CD14-positive monocyte (primary cell): Measurements from ENCODE around the gene ECSCR. TPM values are rescaled to one million over a fixed set of nuclear protein-coding genes. Genes with fewer than 3 reads are reported as not detected.

Experiments
- DNase-seq, 3 donors: peaks; one replicate each; pipeline ENCODE4 v3.0.0-alpha.2; 2011 to 2022
- H2AFZ ChIP-seq: 2 replicates; pipeline ENCODE4 v1.6.0; 2012; ENCODE audit warnings: mild to moderate bottlenecking, low read depth, low read length, inconsistent platforms; ENCODE audit not compliant: insufficient read depth, poor library complexity, severe bottlenecking
- H3K27ac ChIP-seq, 2 donors: 1 replicate in 1 of 2; 2 replicates in 1 of 2; pipeline ENCODE4 v1.5.1; 2012 to 2013; ENCODE audit warnings: low read length in 2 of 2, control low read depth in 1 of 2, inconsistent platforms in 1 of 2, low read depth in 1 of 2, mild to moderate bottlenecking in 1 of 2
- H3K27me3 ChIP-seq, 2 donors: one replicate each; pipeline versions ENCODE4 v1.6.0 to v1.6.1; 2011 to 2013; ENCODE audit warnings: low read length in 2 of 2; ENCODE audit not compliant: control insufficient read depth in 2 of 2, insufficient read depth in 2 of 2
- H3K36me3 ChIP-seq, 2 donors: replicated peaks in 1 of 2; 1 replicate in 1 of 2; 2 replicates in 1 of 2; pipeline versions ENCODE4 v1.5.1 to v1.6.1; 2012 to 2013; ENCODE audit warnings: low read length in 2 of 2, control low read depth in 1 of 2, inconsistent platforms in 1 of 2, mild to moderate bottlenecking in 1 of 2; ENCODE audit not compliant: insufficient read depth in 2 of 2, control insufficient read depth in 1 of 2
- H3K4me1 ChIP-seq, 2 donors: 1 replicate in 1 of 2; 2 replicates in 1 of 2; pipeline versions ENCODE4 v1.5.1 to v1.6.1; 2012 to 2013; ENCODE audit warnings: low read length in 2 of 2, control low read depth in 1 of 2, inconsistent platforms in 1 of 2, mild to moderate bottlenecking in 1 of 2, moderate library complexity in 1 of 2; ENCODE audit not compliant: insufficient read depth in 2 of 2, control insufficient read depth in 1 of 2
- H3K4me2 ChIP-seq: replicated peaks from 2 replicates; pipeline ENCODE3; 2012; ENCODE audit warnings: low read length, moderate library complexity, mild to moderate bottlenecking; ENCODE audit not compliant: poor library complexity, severe bottlenecking; ENCODE audit errors: extremely low read depth
- H3K4me3 ChIP-seq, 3 experiments: fragments of 200-600 bp in 1 of 3; sonication (generic) in 1 of 3; replicated peaks in 1 of 3; 1 replicate in 2 of 3; 2 replicates in 1 of 3; pipeline ENCODE4 v1.5.1; 2011 to 2013; ENCODE audit warnings: low read length in 3 of 3, mild to moderate bottlenecking in 3 of 3, control low read depth in 2 of 3, low read depth in 2 of 3, inconsistent platforms in 1 of 3, moderate library complexity in 1 of 3
- H3K79me2 ChIP-seq: 2 replicates; pipeline ENCODE4 v1.6.0; 2012; ENCODE audit warnings: mild to moderate bottlenecking, control low read depth, inconsistent platforms, low read length, moderate library complexity; ENCODE audit not compliant: insufficient read depth
- H3K9ac ChIP-seq: 2 replicates; pipeline ENCODE4 v1.6.0; 2017; ENCODE audit warnings: low read length, mild to moderate bottlenecking; ENCODE audit not compliant: insufficient read depth, poor library complexity, severe bottlenecking
- H3K9me3 ChIP-seq, 2 donors: replicated peaks in 1 of 2; 1 replicate in 1 of 2; 2 replicates in 1 of 2; pipeline versions ENCODE4 v1.5.1 to v1.6.1; 2012 to 2013; ENCODE audit warnings: low read length in 2 of 2, control low read depth in 1 of 2; ENCODE audit not compliant: control insufficient read depth in 1 of 2, insufficient read depth in 1 of 2
- H4K20me1 ChIP-seq: 2 replicates; pipeline ENCODE4 v1.6.0; 2012; ENCODE audit warnings: mild to moderate bottlenecking, low read length, control low read depth, moderate library complexity; ENCODE audit not compliant: insufficient read depth
- H3K27ac Mint-ChIP-seq, 7 donors: one replicate each; pipeline ENCODE4 v1.8.0; 2020; ENCODE audit warnings: mild to moderate bottlenecking in 7 of 7, mixed read lengths in 7 of 7, moderate library complexity in 6 of 7, inconsistent platforms in 2 of 7
- H3K27me3 Mint-ChIP-seq, 3 donors: one replicate each; pipeline ENCODE4 v1.8.0; 2021 to 2022; ENCODE audit warnings: low read depth in 3 of 3, mild to moderate bottlenecking in 3 of 3, mixed read lengths in 3 of 3, moderate library complexity in 3 of 3, inconsistent platforms in 1 of 3
- H3K36me3 Mint-ChIP-seq, 2 donors: one replicate each; pipeline ENCODE4 v1.8.0; 2020; ENCODE audit warnings: mixed read lengths in 2 of 2, inconsistent platforms in 1 of 2, mild to moderate bottlenecking in 1 of 2
- H3K4me1 Mint-ChIP-seq: one replicate; pipeline ENCODE4 v1.8.0; 2020; ENCODE audit warnings: mild to moderate bottlenecking, mixed read lengths
- H3K4me3 Mint-ChIP-seq, 2 donors: one replicate each; pipeline ENCODE4 v1.8.0; 2020; ENCODE audit warnings: mild to moderate bottlenecking in 2 of 2, mixed read lengths in 2 of 2, moderate library complexity in 1 of 2
- H3K9me3 Mint-ChIP-seq, 7 donors: one replicate each; pipeline ENCODE4 v1.8.0; 2020 to 2022; ENCODE audit warnings: mixed read lengths in 7 of 7, mild to moderate bottlenecking in 6 of 7, moderate library complexity in 6 of 7, inconsistent platforms in 2 of 7
- CTCF ChIP-seq: fragments of 200-600 bp; IDR thresholded peaks from one replicate; pipeline ENCODE4 v1.8.0; 2022; ENCODE audit warnings: antibody characterized with exemption, mild to moderate bottlenecking
- WGBS: methylation state at CpG from one replicate; pipeline ENCODE4 v1.1.5; 2013; ENCODE audit warnings: missing lambda C conversion rate; ENCODE audit not compliant: insufficient coverage; 5-methylcytosine and 5-hydroxymethylcytosine counted together
- intact Hi-C, 2 donors: fragments of 100-400 bp; cut with micrococcal nuclease; formaldehyde crosslinking; loops; one replicate each; pipeline versions ENCODE4 v1.15.0 to v1.15.1; 2023
- polyA plus RNA-seq, 3 donors: library from polyadenylated mRNA; depleted of rRNA in 1 of 3; unstranded in 2 of 3; stranded (reverse) in 1 of 3; fragments of 300-500 nt in 2 of 3; fragments of >200 nt in 1 of 3; fragmentation: Illumina TruSeq in 2 of 3; gene quantifications; 1 replicate in 2 of 3; 2 replicates in 1 of 3; pipeline ENCODE4 v1.2.3, GENCODE V29; 2012 to 2021

The ECSCR gene
- polyA plus RNA-seq, 3 donors = not detected

- Histone ChIP-seq H3K9me3 (no peaks in the 10 kb centered on the region), H4K20me1 (peaks cover 35% of the 10 kb centered on the region), H3K79me2 (peaks cover 48% of the 10 kb centered on the region), H3K36me3 (peaks cover 19 to 21% of the 10 kb centered on the region in 2 donors), H2AFZ (peak within 1 kb of the TSS; percentile 83), H3K9ac (peak within 1 kb of the TSS; percentile 73), H3K27me3 (no peaks in the 10 kb centered on the region), H3K4me2 (peak within 1 kb of the TSS; percentile 98), H3K4me1 (peaks cover 69 to 77% of the 10 kb centered on the region in 2 donors), H3K27ac (peak within 1 kb of the TSS; percentile 91 to 92), H3K4me3 (peak within 1 kb of the TSS; percentile 51 to 85 (median 81))
- WGBS = 0% methylated on average over 6 of the region's 19 CpGs
- H3K4me3 Mint-ChIP-seq = peak within 1 kb of the TSS; percentile 88 to 97
- intact Hi-C loops = no loop called here
- peaks cover 24 to 30% of the 10 kb centered on the region in 2 donors for H3K36me3 Mint-ChIP-seq
- H3K9me3 Mint-ChIP-seq = no peaks in the 10 kb centered on the region
- DNase-seq = peak; percentile 71 to 86 (median 84)
- no peaks in the 10 kb centered on the region for H3K27me3 Mint-ChIP-seq
- peak within 1 kb of the TSS; percentile 91 to 99 (median 96) for H3K27ac Mint-ChIP-seq
- TF ChIP-seq CTCF = no peak
- H3K4me1 Mint-ChIP-seq = peaks cover 72% of the 10 kb centered on the region
These were observed 19.7 kb upstream of the ECSCR start, which contains the start of gene STING1 for GRCh38 chr5:139482050-139482889. Gene STING1, minus strand, starts transcription at chr5:139482758. Its CDS starts 1,054 bp downstream, at chr5:139481704.

GRCh38 chr5:139481580-139482049 lies 19.1 kb upstream of the ECSCR start:
- H3K27ac Mint-ChIP-seq = peak overlapping the region; percentile 91 to 99 (median 96)
- intact Hi-C loops = no loop called here

More at GRCh38 chr5:139481580-139482049, 19.1 kb upstream of the ECSCR start:
- H3K9me3 Mint-ChIP-seq = no peaks in the 10 kb centered on the region
- no peaks in the 10 kb centered on the region for H3K27me3 ChIP-seq
- no peaks in the 10 kb centered on the region for H3K9me3 ChIP-seq
- 0% methylated on average over 2 of the region's 5 CpGs for WGBS
- H3K4me3 ChIP-seq = peak overlapping the region; percentile 51 to 85 (median 81)
- peak overlapping the region; percentile 73 for H3K9ac ChIP-seq
- peaks cover 25 to 36% of the 10 kb centered on the region in 2 donors for H3K36me3 Mint-ChIP-seq
- peak; percentile 26 for TF ChIP-seq CTCF
- peaks cover 75% of the 10 kb centered on the region for H3K4me1 Mint-ChIP-seq
- no peaks in the 10 kb centered on the region for H3K27me3 Mint-ChIP-seq
- peaks cover 54% of the 10 kb centered on the region for H3K79me2 ChIP-seq
- peak overlapping the region; percentile 83 for H2AFZ ChIP-seq
- H3K27ac ChIP-seq = peak overlapping the region; percentile 91 to 92
- H3K4me1 ChIP-seq = peaks cover 67 to 80% of the 10 kb centered on the region in 2 donors
- peaks cover 22 to 27% of the 10 kb centered on the region in 2 donors for H3K36me3 ChIP-seq
- peak overlapping the region; percentile 88 to 97 for H3K4me3 Mint-ChIP-seq
- DNase-seq = peak in 2 of 3 donors; percentile 53 to 57
- peaks cover 41% of the 10 kb centered on the region for H4K20me1 ChIP-seq
- H3K4me2 ChIP-seq = peak overlapping the region; percentile 98
